Activated CD8-positive, alpha-beta T cell treated with anti-CD3 and anti-CD28 coated beads for 36 hours (primary cell): ENCODE results near the gene DIPK1A. TPM values are rescaled to one million over a fixed set of nuclear protein-coding genes. Genes with fewer than 3 reads are reported as not detected.

Experiments used
- ATAC-seq: fragments of 200-7000 bp; cut with Tn5 transposase; one replicate; pipeline ENCODE4 v1.10.0; 2021; ENCODE audit warnings: mild to moderate bottlenecking, moderate library complexity
- CTCF ChIA-PET: fragments of 350-600 bp; sonication (Branson Sonifier 250); formaldehyde crosslinking; loops from one replicate; lab custom pipeline; 2021; ENCODE audit warnings: antibody characterized with exemption; lab: Charles Lee
- POLR2A ChIA-PET: fragments of 350-600 bp; sonication (Branson Sonifier 250); formaldehyde crosslinking; loops from one replicate; lab custom pipeline; 2021; ENCODE audit warnings: antibody characterized with exemption; lab: Charles Lee
- DNase-seq: peaks from one replicate; pipeline ENCODE4 v3.0.0-alpha.2; 2020
- H3K27ac Mint-ChIP-seq: one replicate; pipeline ENCODE4 v1.8.0; 2021; ENCODE audit warnings: mild to moderate bottlenecking, mixed read lengths
- H3K27me3 Mint-ChIP-seq: one replicate; pipeline ENCODE4 v1.8.0; 2021; ENCODE audit warnings: mixed read lengths
- H3K36me3 Mint-ChIP-seq: one replicate; pipeline ENCODE4 v1.8.0; 2021; ENCODE audit warnings: low read depth, mixed read lengths
- H3K4me1 Mint-ChIP-seq: one replicate; pipeline ENCODE4 v1.8.0; 2021; ENCODE audit warnings: low read depth, mixed read lengths
- H3K4me3 Mint-ChIP-seq: one replicate; pipeline ENCODE4 v1.8.0; 2021; ENCODE audit warnings: mild to moderate bottlenecking, moderate library complexity, mixed read lengths
- H3K9me3 Mint-ChIP-seq: one replicate; pipeline ENCODE4 v1.8.0; 2021; ENCODE audit warnings: mixed read lengths
- intact Hi-C: fragments of 100-400 bp; cut with micrococcal nuclease; formaldehyde crosslinking; loops from one replicate; pipeline ENCODE4 v1.10.0; 2022
- total RNA-seq, 2 experiments: library from RNA; stranded (reverse); gene quantifications; one replicate each; pipeline ENCODE4 v1.2.3, GENCODE V29; 2021
- TF ChIP-seq, protein P1 (sequence below): fragments of 200-600 bp; IDR thresholded peaks from one replicate; pipeline ENCODE4 v1.8.0; 2022; ENCODE audit warnings: antibody characterized with exemption, mild to moderate bottlenecking

The DIPK1A gene
- total RNA-seq, 2 experiments from 2014 or later = 8.1 to 9.0 TPM

DNA sequence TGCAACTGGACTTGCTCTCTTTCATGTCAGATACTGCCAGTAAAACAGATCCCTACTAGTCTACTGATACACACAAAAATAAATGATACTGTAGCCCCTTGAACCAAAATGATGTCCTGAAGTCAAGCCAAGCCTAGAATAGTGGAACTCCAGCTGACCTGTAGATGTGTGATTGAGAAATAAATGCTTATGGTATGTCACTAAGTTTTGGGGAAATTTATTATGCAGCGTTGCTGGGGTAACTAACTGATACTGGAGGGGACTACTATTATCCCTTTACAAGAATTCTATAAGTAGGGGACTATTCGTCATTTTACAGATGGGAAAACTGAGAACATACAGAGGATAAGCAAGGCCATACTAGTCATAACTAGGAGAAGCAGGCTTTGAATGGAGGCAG is 73.8 kb downstream of the DIPK1A start:
- H3K27ac Mint-ChIP-seq = no peak overlapping the region
- intact Hi-C loops = no loop called here
- ATAC-seq (no peak), DNase-seq (no peak)
- H3K27me3 Mint-ChIP-seq = no peaks in the 10 kb centered on the region
- ChIA-PET POLR2A (no interaction called here), CTCF (interaction anchor here (3.8 kb wide), 1 partner anchor 28 kb away, joined by 15 read pairs; no protein-coding TSS in a partner anchor)
- H3K9me3 Mint-ChIP-seq = peaks cover 4% of the 10 kb centered on the region
- TF ChIP-seq, protein P1, sequence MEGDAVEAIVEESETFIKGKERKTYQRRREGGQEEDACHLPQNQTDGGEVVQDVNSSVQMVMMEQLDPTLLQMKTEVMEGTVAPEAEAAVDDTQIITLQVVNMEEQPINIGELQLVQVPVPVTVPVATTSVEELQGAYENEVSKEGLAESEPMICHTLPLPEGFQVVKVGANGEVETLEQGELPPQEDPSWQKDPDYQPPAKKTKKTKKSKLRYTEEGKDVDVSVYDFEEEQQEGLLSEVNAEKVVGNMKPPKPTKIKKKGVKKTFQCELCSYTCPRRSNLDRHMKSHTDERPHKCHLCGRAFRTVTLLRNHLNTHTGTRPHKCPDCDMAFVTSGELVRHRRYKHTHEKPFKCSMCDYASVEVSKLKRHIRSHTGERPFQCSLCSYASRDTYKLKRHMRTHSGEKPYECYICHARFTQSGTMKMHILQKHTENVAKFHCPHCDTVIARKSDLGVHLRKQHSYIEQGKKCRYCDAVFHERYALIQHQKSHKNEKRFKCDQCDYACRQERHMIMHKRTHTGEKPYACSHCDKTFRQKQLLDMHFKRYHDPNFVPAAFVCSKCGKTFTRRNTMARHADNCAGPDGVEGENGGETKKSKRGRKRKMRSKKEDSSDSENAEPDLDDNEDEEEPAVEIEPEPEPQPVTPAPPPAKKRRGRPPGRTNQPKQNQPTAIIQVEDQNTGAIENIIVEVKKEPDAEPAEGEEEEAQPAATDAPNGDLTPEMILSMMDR = no peak
- H3K4me1 Mint-ChIP-seq = peaks cover 17% of the 10 kb centered on the region
- H3K36me3 Mint-ChIP-seq = peaks cover 4% of the 10 kb centered on the region
- no peak overlapping the region for H3K4me3 Mint-ChIP-seq

DNA sequence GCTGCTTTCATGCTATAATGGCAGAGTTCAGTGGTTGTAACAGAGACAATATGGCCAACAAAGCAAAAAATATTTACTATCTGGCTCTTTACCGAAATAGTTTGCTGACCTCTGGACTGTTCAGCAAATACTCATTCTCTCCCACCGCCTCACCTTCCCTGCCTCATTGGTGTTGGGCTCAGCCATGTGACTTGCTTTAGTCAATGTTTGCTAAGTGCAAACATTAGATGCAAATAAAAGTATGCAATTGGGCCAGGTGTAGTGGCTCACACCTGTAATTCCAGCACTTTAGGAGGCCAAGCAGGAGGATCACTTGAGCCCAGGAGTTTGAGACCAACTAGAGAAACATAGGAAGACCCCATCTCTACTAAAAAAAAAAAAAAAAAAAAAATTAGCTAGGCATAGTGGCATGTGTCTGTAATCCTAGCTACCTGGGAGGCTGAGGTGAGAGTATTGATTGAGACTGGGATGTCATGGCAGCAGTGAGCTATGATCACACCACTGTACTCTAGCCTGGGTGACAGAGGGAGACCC is 74.3 kb downstream of the DIPK1A start:
- ATAC-seq (no peak), DNase-seq (no peak)
- Mint-ChIP-seq H3K9me3 (peaks cover 4% of the 10 kb centered on the region), H3K36me3 (peaks cover 3% of the 10 kb centered on the region), H3K27me3 (no peaks in the 10 kb centered on the region), H3K4me1 (peaks cover 20% of the 10 kb centered on the region), H3K27ac (no peak overlapping the region), H3K4me3 (no peak overlapping the region)
- intact Hi-C loops = no loop called here
- ChIA-PET CTCF (interaction anchor here (3.8 kb wide), 1 partner anchor 28 kb away, joined by 15 read pairs; no protein-coding TSS in a partner anchor), POLR2A (no interaction called here)
- TF ChIP-seq, protein P1 = no peak

DNA sequence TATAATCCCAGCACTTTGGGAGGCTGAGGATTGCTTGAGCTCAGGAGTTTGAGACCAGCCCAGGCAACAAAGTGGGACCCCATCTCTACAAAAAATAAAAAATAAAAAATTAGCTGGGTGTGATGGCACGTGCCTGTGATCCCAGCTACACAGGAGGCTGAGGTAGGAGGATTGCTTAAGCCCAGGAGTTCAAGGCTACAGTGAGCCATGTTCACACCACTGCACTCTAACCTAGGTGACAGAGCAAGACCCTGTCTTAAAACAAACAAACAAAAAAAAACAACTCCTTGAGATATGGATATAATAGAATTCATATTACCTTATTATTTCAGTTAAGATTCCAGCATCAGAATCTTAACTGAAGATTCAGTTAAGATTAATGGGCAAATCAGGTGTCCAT is 77.1 kb downstream of the DIPK1A start:
- intact Hi-C loops = no loop called here
- Mint-ChIP-seq H3K4me1 (peaks cover 24% of the 10 kb centered on the region), H3K36me3 (no peaks in the 10 kb centered on the region), H3K4me3 (no peak overlapping the region), H3K27ac (no peak overlapping the region), H3K27me3 (no peaks in the 10 kb centered on the region), H3K9me3 (no peaks in the 10 kb centered on the region)
- DNase-seq (no peak), ATAC-seq (no peak)
- ChIA-PET POLR2A (interaction anchor here (0.9 to 1.4 kb wide), 2 partner anchors 37 to 78 kb away, joined by 3 to 4 read pairs; no protein-coding TSS in a partner anchor), CTCF (interaction anchor here (1.0 to 3.8 kb wide), 8 partner anchors 15 to 110 kb away, joined by 3 to 15 read pairs (median 4); no protein-coding TSS in a partner anchor)
- TF ChIP-seq, protein P1 = no peak

- intact Hi-C loops = no loop called here
- H3K36me3 Mint-ChIP-seq = no peaks in the 10 kb centered on the region
- no peaks in the 10 kb centered on the region for H3K9me3 Mint-ChIP-seq
- TF ChIP-seq, protein P1 = no peak
- ATAC-seq (peak; percentile 58), DNase-seq (no peak)
- peaks cover 24% of the 10 kb centered on the region for H3K4me1 Mint-ChIP-seq
- no peak overlapping the region for H3K4me3 Mint-ChIP-seq
- H3K27ac Mint-ChIP-seq = peak overlapping the region; percentile 82
- CTCF ChIA-PET = interaction anchor here (0.7 to 3.3 kb wide), 11 partner anchors 18 to 179 kb away, joined by 3 to 15 read pairs (median 4); no protein-coding TSS in a partner anchor
- POLR2A ChIA-PET = interaction anchor here (1.4 kb wide), 1 partner anchor 79 kb away, joined by 4 read pairs; no protein-coding TSS in a partner anchor
- no peaks in the 10 kb centered on the region for H3K27me3 Mint-ChIP-seq
Measured at GRCh38 chr1:92883297-92883696, 78.0 kb downstream of the DIPK1A start.

DNA sequence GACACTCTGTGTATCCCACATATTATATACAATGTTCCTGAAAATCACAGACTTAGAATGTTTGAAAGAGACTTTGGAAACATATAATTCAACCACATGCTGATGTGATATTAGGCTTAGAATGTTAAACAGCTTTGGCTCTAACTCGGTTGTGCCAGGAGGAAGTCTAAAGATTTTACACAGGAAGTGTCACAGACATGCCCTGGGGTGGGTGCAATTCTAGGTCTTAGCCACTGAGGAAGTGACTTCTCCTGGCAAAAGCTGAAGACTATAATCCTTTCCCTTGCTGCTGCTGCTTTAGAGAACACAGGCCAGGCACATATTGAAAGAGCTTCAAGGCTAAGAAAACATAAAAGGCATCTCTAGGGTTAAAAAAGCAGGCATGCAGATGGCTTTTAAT is 78.4 kb downstream of the DIPK1A start:
- no peaks in the 10 kb centered on the region for H3K9me3 Mint-ChIP-seq
- ATAC-seq (peak; percentile 83), DNase-seq (peak; percentile 46)
- H3K36me3 Mint-ChIP-seq = no peaks in the 10 kb centered on the region
- TF ChIP-seq, protein P1 = no peak
- ChIA-PET POLR2A (interaction anchor here (1.4 kb wide), 1 partner anchor 79 kb away, joined by 4 read pairs; no protein-coding TSS in a partner anchor), CTCF (interaction anchor here (1.0 to 3.3 kb wide), 11 partner anchors 10 to 179 kb away, joined by 3 to 15 read pairs (median 4); no protein-coding TSS in a partner anchor)
- peak overlapping the region; percentile 82 for H3K27ac Mint-ChIP-seq
- no peak overlapping the region for H3K4me3 Mint-ChIP-seq
- intact Hi-C loops = no loop called here
- H3K27me3 Mint-ChIP-seq = no peaks in the 10 kb centered on the region
- peaks cover 29% of the 10 kb centered on the region for H3K4me1 Mint-ChIP-seq
